Smooth muscle cell (in vitro differentiated cells): ENCODE measurements around the gene MED15. TPM values are rescaled to one million over a fixed set of nuclear protein-coding genes. Genes with fewer than 3 reads are reported as not detected.
A peak's percentile ranks its signal among the peaks of the same experiment; 100 is the strongest.

ENCODE experiments used
- DNase-seq: peaks from one replicate; lab custom pipeline; 2025; ENCODE audit not compliant: unreplicated experiment; lab: John Stamatoyannopoulos, UW
- H2AFZ ChIP-seq: fragments of 200-600 bp; sonication (generic); 2 replicates; pipeline ENCODE4 v1.6.0; 2016; ENCODE audit warnings: antibody characterized with exemption, low read depth, mild to moderate bottlenecking
- H3F3A ChIP-seq: fragments of 200-600 bp; sonication (generic); 2 replicates; pipeline ENCODE4 v1.6.0; 2017; ENCODE audit warnings: antibody characterized with exemption, low read depth
- H3K27ac ChIP-seq: fragments of 200-600 bp; sonication (generic); 2 replicates; pipeline ENCODE4 v1.5.1; 2016; ENCODE audit warnings: low read depth, mild to moderate bottlenecking
- H3K27me3 ChIP-seq: fragments of 200-600 bp; sonication (generic); 2 replicates; pipeline ENCODE4 v1.6.1; 2016; ENCODE audit warnings: low read depth, mild to moderate bottlenecking
- H3K36me3 ChIP-seq: fragments of 200-600 bp; sonication (generic); 2 replicates; pipeline ENCODE4 v1.5.1; 2016; ENCODE audit warnings: low read depth
- H3K4me1 ChIP-seq: fragments of 200-600 bp; sonication (generic); 2 replicates; pipeline ENCODE4 v1.5.1; 2016; ENCODE audit warnings: low read depth
- H3K4me2 ChIP-seq: fragments of 200-600 bp; sonication (generic); 2 replicates; pipeline ENCODE4 v1.6.0; 2016; ENCODE audit warnings: mild to moderate bottlenecking
- H3K4me3 ChIP-seq: fragments of 200-600 bp; sonication (generic); 2 replicates; pipeline ENCODE4 v1.5.1; 2016; ENCODE audit warnings: mild to moderate bottlenecking
- H3K79me2 ChIP-seq: fragments of 200-600 bp; sonication (generic); 2 replicates; pipeline ENCODE4 v1.6.0; 2016; ENCODE audit warnings: low read depth, mild to moderate bottlenecking
- H3K9ac ChIP-seq: fragments of 200-600 bp; sonication (generic); 2 replicates; pipeline ENCODE4 v1.6.0; 2016; ENCODE audit warnings: low read depth
- H3K9me3 ChIP-seq: fragments of 200-600 bp; sonication (generic); replicated peaks from 2 replicates; pipeline ENCODE4 v1.5.1; 2016; ENCODE audit warnings: low read depth
- H4K20me1 ChIP-seq: fragments of 200-600 bp; sonication (generic); 2 replicates; pipeline ENCODE4 v1.6.0; 2016; ENCODE audit warnings: low read depth
- CTCF ChIP-seq: fragments of 200-600 bp; sonication (generic); IDR thresholded peaks from 2 replicates; pipeline ENCODE4 v1.5.1; 2017; ENCODE audit warnings: borderline replicate concordance, mild to moderate bottlenecking, antibody characterized with exemption; ENCODE audit not compliant: insufficient read depth, poor library complexity, severe bottlenecking
- WGBS: methylation state at CpG from one replicate; pipeline ENCODE4 v1.1.7; 2016; ENCODE audit warnings: low lambda C conversion rate; 5-methylcytosine and 5-hydroxymethylcytosine counted together
- polyA plus RNA-seq: library from polyadenylated mRNA; unstranded; fragments of >200 nt; fragmentation: Nextera tagmentation; extraction: Ambion mirVana; gene quantifications from 2 replicates; pipeline ENCODE4 v1.2.1, GENCODE V29; 2016
- total RNA-seq: library from RNA; depleted of rRNA; stranded (reverse); fragments of >200 nt; gene quantifications from 2 replicates; pipeline ENCODE4 v1.2.3, GENCODE V29; 2014

Gene MED15
- total and polyA plus RNA-seq, 2 experiments from 2014 or later: 25.3 to 70.5 TPM

GRCh38 chr22:20491346-20491745 is 16.1 kb upstream of the MED15 start:
- H3K4me2 ChIP-seq: no peak overlapping the region
- H3K27me3 ChIP-seq: no peaks in the 10 kb centered on the region
- no peak overlapping the region for H3K4me3 ChIP-seq
- H3K36me3 ChIP-seq: no peaks in the 10 kb centered on the region
- DNase-seq: no peak
- peaks cover 68% of the 10 kb centered on the region for H3K79me2 ChIP-seq
- H2AFZ ChIP-seq: no peak overlapping the region
- no peak for TF ChIP-seq CTCF
- peaks cover 82% of the 10 kb centered on the region for H4K20me1 ChIP-seq
- H3K9ac ChIP-seq: no peak overlapping the region
- H3F3A ChIP-seq: no peaks in the 10 kb centered on the region
- 93% methylated on average over 2 of the region's 2 CpGs for whole genome bisulfite sequencing
- no peak overlapping the region for H3K27ac ChIP-seq
- H3K4me1 ChIP-seq: peaks cover 6% of the 10 kb centered on the region
- H3K9me3 ChIP-seq: no peaks in the 10 kb centered on the region

DNA sequence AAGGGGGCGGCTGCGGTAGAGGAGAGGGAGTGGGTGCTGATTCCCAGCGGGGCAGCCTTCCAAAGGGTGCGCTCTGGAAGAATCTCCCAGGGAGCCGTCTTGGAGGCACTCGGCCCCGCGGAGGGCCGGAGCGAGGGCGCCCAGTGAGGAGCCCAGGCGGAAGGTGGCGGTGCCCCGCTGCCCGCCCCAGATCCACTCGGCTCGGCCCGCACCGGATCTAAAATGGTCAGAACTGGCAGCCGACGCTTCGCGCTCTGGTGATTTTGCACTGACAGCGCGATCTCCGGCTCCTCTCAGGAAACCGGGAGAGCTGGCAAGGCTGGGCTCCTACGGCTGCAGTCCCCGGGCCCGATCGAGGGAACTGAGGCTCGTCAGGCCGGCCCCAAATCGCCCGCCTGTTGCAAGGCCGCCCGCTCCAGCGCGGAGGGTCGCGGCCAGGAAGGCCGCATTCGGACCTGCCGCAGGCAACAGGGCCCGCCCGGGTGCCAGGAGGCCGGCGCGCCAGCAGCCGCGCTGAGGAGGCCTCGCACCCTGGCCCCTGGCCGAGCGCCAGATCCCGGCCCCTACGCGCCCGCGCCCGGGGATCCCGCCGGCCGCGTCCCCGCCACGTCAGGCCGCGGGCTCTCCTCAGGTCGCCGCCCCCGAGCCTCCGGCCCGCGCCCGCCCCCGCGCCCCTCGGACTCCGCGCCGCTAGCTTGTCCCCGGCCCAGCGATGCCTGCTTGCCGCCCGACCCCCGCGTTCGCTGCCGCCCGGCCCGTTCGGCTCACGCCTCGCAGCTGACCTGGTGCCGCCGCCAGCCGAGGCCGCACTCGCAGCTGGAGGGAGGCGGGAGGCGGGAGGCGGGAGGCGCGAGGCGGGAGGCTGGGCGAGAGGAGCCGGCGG is 12.2 kb upstream of the MED15 start, which contains the start of gene KLHL22:
Gene KLHL22 (minus strand): TSS at position 818 of the 883 bp plus-strand sequence. CDS start 6,584 bp downstream, outside the sequence.
- Histone ChIP-seq H3K36me3 (no peaks in the 10 kb centered on the region), H2AFZ (peak within 1 kb of the TSS; percentile 91), H3K79me2 (peaks cover 51% of the 10 kb centered on the region), H4K20me1 (peaks cover 49% of the 10 kb centered on the region), H3K4me1 (peaks cover 10% of the 10 kb centered on the region), H3K9ac (peak within 1 kb of the TSS; percentile 89), H3F3A (no peaks in the 10 kb centered on the region), H3K27ac (peak within 1 kb of the TSS; percentile 66), H3K4me2 (peak within 1 kb of the TSS; percentile 94), H3K27me3 (no peaks in the 10 kb centered on the region), H3K4me3 (peak within 1 kb of the TSS; percentile 75), H3K9me3 (no peaks in the 10 kb centered on the region)
- TF ChIP-seq CTCF: no peak
- 1% methylated on average over 61 of the region's 108 CpGs for WGBS
- no peak for DNase-seq

GRCh38 chr22:20495861-20496681 is 11.3 kb upstream of the MED15 start:
- Histone ChIP-seq H3K27ac (peak overlapping the region; percentile 66), H3K9me3 (no peaks in the 10 kb centered on the region), H3K4me1 (peaks cover 10% of the 10 kb centered on the region), H3K4me2 (peak overlapping the region; percentile 94), H3F3A (no peaks in the 10 kb centered on the region), H3K4me3 (peak overlapping the region; percentile 75), H3K36me3 (no peaks in the 10 kb centered on the region), H4K20me1 (peaks cover 41% of the 10 kb centered on the region), H2AFZ (peak overlapping the region; percentile 91), H3K9ac (peak overlapping the region; percentile 86), H3K79me2 (peaks cover 43% of the 10 kb centered on the region), H3K27me3 (no peaks in the 10 kb centered on the region)
- peak; percentile 76 for TF ChIP-seq CTCF
- DNase-seq: peak; percentile 82
- WGBS: under 1% methylated on average over 32 of the region's 54 CpGs
